GM12872 (cell line): Measurements from ENCODE around the gene PRDM2.

Experiments
- TF ChIP-seq, protein P1 (sequence below): IDR thresholded peaks from 3 replicates; pipeline ENCODE4 v1.5.1; 2011; ENCODE audit warnings: low read depth, mild to moderate bottlenecking, low read length, moderate library complexity; ENCODE audit not compliant: insufficient read depth

Gene PRDM2

GRCh38 chr1:13823126-13823880 is 123.3 kb downstream of the PRDM2 start:
- TF ChIP-seq, protein P1, sequence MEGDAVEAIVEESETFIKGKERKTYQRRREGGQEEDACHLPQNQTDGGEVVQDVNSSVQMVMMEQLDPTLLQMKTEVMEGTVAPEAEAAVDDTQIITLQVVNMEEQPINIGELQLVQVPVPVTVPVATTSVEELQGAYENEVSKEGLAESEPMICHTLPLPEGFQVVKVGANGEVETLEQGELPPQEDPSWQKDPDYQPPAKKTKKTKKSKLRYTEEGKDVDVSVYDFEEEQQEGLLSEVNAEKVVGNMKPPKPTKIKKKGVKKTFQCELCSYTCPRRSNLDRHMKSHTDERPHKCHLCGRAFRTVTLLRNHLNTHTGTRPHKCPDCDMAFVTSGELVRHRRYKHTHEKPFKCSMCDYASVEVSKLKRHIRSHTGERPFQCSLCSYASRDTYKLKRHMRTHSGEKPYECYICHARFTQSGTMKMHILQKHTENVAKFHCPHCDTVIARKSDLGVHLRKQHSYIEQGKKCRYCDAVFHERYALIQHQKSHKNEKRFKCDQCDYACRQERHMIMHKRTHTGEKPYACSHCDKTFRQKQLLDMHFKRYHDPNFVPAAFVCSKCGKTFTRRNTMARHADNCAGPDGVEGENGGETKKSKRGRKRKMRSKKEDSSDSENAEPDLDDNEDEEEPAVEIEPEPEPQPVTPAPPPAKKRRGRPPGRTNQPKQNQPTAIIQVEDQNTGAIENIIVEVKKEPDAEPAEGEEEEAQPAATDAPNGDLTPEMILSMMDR: no peak

GRCh38 chr1:13823936-13824335 is 123.9 kb downstream of the PRDM2 start:
- TF ChIP-seq, protein P1: no peak

DNA sequence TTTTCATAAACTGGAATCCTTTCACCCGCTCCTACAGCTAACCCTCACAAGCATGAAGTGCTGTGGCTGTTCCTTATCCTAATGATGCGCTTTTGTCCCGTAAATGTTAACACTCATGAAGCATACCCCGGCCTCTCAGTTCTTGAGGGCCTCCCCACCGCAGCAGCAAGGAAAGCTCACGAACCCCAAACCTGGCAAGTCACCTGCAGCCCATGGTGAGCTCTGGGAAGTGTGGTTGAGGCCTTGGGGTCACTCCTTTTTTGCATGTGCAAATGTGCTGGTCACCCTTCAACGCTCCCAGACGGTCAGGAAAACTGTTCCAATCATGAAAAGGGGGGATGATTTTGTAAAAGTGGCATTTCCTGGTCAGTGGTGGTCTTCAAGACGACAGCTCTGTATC is 124.6 kb downstream of the PRDM2 start:
- TF ChIP-seq, protein P1: no peak

GRCh38 chr1:13825033-13825432 is 125.0 kb downstream of the PRDM2 start:
- TF ChIP-seq, protein P1: 0 out of 3 replicates have a peak, but pooled peaks have one; percentile 10

- TF ChIP-seq, protein P1: no peak
Measured at GRCh38 chr1:13826009-13826408, 126.0 kb downstream of the PRDM2 start.

GRCh38 chr1:13826591-13826990 is 126.6 kb downstream of the PRDM2 start:
- TF ChIP-seq, protein P1: no peak

- TF ChIP-seq, protein P1: peak; percentile 89
Measured at GRCh38 chr1:13828454-13829151, 128.6 kb downstream of the PRDM2 start.
